Left lung (tissue), 10 donors: ENCODE data around the gene ATXN7L3. TPM values are rescaled to one million over a fixed set of nuclear protein-coding genes. Genes with fewer than 3 reads are reported as not detected.

Source experiments
- ATAC-seq: fragments of 200-7000 bp; cut with Tn5 transposase; one replicate; pipeline ENCODE4 v1.9.1; 2020; ENCODE audit warnings: moderate library complexity
- DNase-seq, 4 donors: peaks; one replicate each; pipeline ENCODE4 v3.0.0-alpha.2; 2013 to 2020
- H3K27ac ChIP-seq, 2 donors: fragments of 200-600 bp; sonication (generic) in 1 of 2; one replicate each; pipeline versions ENCODE4 v1.5.0 to v1.8.0; 2020 to 2021
- H3K27me3 ChIP-seq, 2 donors: fragments of 200-600 bp; sonication (generic) in 1 of 2; one replicate each; pipeline versions ENCODE4 v1.5.0 to v1.8.0; 2020 to 2021
- H3K36me3 ChIP-seq, 2 donors: fragments of 200-600 bp; sonication (generic) in 1 of 2; one replicate each; pipeline versions ENCODE4 v1.5.0 to v1.8.0; 2020 to 2021
- H3K4me1 ChIP-seq, 2 donors: fragments of 200-600 bp; one replicate each; pipeline ENCODE4 v1.8.0; 2021
- H3K4me3 ChIP-seq, 2 donors: fragments of 200-600 bp; sonication (generic) in 1 of 2; one replicate each; pipeline versions ENCODE4 v1.5.0 to v1.8.0; 2020 to 2021; ENCODE audit warnings: mild to moderate bottlenecking in 1 of 2
- H3K9me3 ChIP-seq, 2 donors: fragments of 200-600 bp; sonication (generic) in 1 of 2; one replicate each; pipeline versions ENCODE4 v1.5.0 to v1.8.0; 2020 to 2021
- CTCF ChIP-seq, 2 donors: fragments of 200-600 bp; sonication (generic) in 1 of 2; IDR thresholded peaks; one replicate each; pipeline versions ENCODE4 v1.5.0 to v1.8.0; 2021; ENCODE audit warnings: antibody characterized with exemption in 2 of 2
- intact Hi-C, 2 donors: fragments of 100-400 bp; cut with DNase I; formaldehyde crosslinking; loops; one replicate each; pipeline versions ENCODE4 v1.11.2 to v1.14.2; 2022
- polyA plus RNA-seq, 6 donors: library from polyadenylated mRNA; unstranded; fragments of 120-200 nt; gene quantifications; one replicate each; pipeline ENCODE4 v1.2.1, GENCODE V29; 2013; ENCODE audit not compliant: insufficient read length in 6 of 6
- total RNA-seq, 2 donors: library from RNA; stranded (reverse); fragmentation: NEBNext Ultra II Directional; extraction: Animal tissue kit (Norgen Biotek cat#: 25700); gene quantifications; one replicate each; pipeline ENCODE4 v1.2.1, GENCODE V29; 2021
- donor health status: DM: no; HTN: yes; CAD: no.
- donor health status: DM: no; HTN: no; CAD: no.

The ATXN7L3 gene
- total and polyA plus RNA-seq, 8 donors = 51.3 to 81.8 (median 62.5) TPM

DNA sequence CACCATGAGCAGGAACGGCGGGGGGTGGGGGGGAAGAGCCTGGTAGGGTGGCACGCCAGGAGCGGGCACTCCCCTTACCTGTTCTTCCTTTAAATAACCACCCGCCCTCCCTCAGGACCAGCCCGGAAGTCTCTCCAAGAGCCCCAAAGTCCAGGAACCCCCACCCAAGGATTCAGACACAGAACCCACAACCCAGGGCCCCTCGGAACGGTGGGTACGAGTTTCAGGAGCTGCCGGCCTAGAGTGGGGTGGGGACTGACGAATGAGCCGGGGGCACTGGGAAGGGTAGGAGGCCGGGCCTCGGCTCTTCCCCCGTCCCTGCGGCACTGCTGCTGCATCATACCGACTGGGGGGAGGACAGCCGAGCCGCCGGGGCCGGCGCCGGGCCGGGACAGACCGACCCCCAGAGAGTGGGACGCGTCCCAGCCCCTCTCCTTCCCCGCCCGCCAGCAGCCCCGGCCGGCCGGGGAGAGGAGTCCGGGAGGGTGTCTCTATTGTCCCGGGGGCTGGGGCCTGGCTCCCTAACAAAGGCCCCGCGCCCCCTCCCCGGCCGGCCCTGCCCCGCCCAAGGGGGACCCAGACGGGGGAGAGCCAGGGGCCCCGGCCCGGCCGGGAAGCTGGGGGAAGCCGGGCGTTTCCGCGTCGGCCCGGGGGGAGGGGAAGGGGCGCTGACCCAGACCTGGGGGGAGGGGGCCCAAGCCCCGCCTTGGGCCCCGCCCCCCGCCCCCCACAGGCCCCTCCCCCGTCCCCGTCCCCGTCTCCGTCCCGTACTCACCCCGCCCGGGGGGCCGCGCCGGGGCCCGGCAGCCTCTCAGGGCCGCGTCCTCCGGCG lies 747 bp downstream of the ATXN7L3 start:
- Histone ChIP-seq H3K36me3 (peaks cover 0 to 38% of the 10 kb centered on the region in 2 donors), H3K4me1 (peaks cover 9 to 44% of the 10 kb centered on the region in 2 donors), H3K9me3 (no peaks in the 10 kb centered on the region), H3K27ac (peak overlapping the region; percentile 97 to 99), H3K4me3 (peak overlapping the region; percentile 88 to 96), H3K27me3 (no peaks in the 10 kb centered on the region)
- ATAC-seq = peak; percentile 45
- TF ChIP-seq CTCF (IDR thresholded peaks at IDR 0.05) = no peak
- DNase-seq = peak; percentile 46 to 93 (median 69)
- intact Hi-C loops = no loop called here

DNA sequence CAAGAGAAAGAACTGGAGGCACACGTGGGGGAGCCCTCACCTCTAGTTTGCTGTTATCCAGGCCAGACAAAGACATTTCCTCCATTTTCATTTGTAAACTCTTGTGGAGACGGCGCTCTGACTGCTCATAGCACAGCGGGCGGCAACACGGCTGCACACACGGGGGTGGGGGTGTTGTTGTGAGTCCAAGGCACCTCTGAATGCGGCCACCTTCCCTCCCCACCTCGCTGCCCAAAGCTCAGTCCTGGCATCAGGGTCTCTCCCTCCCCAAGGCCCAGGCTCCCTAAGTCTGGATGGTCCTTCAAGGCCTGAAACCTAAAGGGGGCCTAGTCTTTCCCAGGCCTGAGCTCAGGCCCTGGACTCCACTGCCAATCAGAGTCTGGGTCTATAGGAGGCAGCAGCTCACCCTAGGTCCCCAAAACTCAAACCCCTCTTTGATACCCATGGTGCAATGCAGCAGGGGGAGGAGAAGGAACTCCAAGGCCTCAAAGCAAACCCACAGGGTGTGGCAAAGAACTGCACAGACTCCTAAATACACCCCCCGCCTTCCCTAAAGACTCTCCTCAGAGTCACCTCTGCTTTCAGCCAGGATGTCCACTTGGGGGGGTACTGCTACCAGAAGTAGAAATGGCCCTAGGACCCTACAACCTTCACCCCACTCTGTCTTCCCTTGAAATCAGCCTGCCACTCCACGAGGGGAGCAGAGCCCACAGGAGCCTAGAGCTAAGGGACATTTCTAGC lies 1.5 kb downstream of the ATXN7L3 start:
- peak in 1 of 4 donors; percentile 31 for DNase-seq
- intact Hi-C loops = no loop called here
- peak overlapping the region; percentile 88 to 96 for H3K4me3 ChIP-seq
- TF ChIP-seq CTCF (IDR thresholded peaks at IDR 0.05) = no peak
- ATAC-seq = peak; percentile 1
- no peaks in the 10 kb centered on the region for H3K9me3 ChIP-seq
- H3K27me3 ChIP-seq = no peaks in the 10 kb centered on the region
- H3K4me1 ChIP-seq = peaks cover 9 to 36% of the 10 kb centered on the region in 2 donors
- peak overlapping the region; percentile 97 to 99 for H3K27ac ChIP-seq
- H3K36me3 ChIP-seq = peaks cover 0 to 46% of the 10 kb centered on the region in 2 donors

DNA sequence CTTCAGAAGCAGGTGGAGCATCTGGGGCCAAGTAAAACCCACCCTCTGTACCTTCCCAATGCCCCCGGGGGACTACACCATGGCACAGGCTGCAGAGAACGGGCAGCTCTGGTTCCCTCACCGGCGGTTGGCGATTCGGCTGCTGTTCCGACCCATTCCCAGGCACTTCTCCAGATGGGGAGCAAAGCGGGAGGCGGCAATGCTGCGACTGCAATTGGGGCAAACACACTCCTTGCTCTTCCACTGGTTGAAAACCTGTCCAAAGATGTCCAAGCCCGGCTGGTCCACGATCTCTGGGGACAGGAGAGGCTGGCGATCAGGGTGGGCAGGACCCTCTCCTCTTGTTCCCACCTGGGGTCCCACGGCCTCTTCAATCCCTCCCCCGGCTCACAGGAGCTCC lies 2.6 kb downstream of the ATXN7L3 start:
- peaks cover 9 to 38% of the 10 kb centered on the region in 2 donors for H3K4me1 ChIP-seq
- no peak for TF ChIP-seq CTCF (IDR thresholded peaks at IDR 0.05)
- H3K36me3 ChIP-seq = peaks cover 0 to 56% of the 10 kb centered on the region in 2 donors
- no peaks in the 10 kb centered on the region for H3K9me3 ChIP-seq
- DNase-seq = no peak
- peak overlapping the region in 1 of 2 donors; percentile 99 for H3K27ac ChIP-seq
- no peaks in the 10 kb centered on the region for H3K27me3 ChIP-seq
- H3K4me3 ChIP-seq = no peak overlapping the region
- intact Hi-C loops = no loop called here
- ATAC-seq = no peak

DNA sequence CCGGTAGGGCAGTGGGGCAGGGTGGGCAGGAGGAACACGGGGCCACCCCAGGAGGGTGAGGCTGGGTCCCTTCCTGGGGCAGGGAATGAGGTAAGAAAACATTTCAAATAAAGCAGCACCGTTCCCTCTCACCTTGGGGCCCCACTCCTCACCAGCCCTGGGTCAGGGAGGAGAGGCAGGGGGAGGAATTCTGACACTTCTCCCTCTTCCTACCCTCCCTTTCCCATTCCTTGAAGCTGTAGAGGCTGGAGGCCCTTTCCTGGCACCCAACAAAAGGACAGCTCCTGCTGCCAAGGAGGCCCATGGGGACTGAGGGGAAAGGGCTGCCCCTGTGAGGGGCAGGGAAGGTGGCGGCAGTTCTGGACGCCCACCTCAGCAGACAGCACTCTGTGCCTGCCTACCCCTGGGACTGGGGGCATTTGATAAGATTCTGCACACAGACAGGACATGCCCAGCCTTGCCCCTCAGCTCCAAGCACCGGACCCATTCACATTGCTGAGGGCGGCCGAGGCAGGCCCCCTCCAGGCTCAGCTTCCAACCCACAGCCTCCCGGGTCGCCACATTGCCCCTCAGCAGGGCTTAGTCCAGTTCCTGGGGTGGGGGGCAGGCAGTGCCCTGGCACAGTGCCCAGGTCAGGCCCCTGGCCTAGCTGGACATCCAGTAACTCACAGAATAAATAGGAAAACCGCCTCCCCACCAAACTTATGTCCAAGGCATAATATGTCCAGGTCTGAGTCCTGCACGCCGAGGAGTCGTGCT lies 6.2 kb downstream of the ATXN7L3 start:
- intact Hi-C loops = no loop called here
- Histone ChIP-seq H3K36me3 (peaks cover 0 to 92% of the 10 kb centered on the region in 2 donors), H3K4me1 (peaks cover 9 to 44% of the 10 kb centered on the region in 2 donors), H3K9me3 (no peaks in the 10 kb centered on the region), H3K4me3 (no peak overlapping the region), H3K27ac (no peak overlapping the region), H3K27me3 (no peaks in the 10 kb centered on the region)
- ATAC-seq (no peak), DNase-seq (no peak)
- no peak for TF ChIP-seq CTCF (IDR thresholded peaks at IDR 0.05)
